Lung (tissue), 12 donors: ENCODE data around the gene CRB2. TPM values are rescaled to one million over a fixed set of nuclear protein-coding genes. Genes with fewer than 3 reads are reported as not detected.

Experiments used
- ATAC-seq: fragments of 200-7000 bp; cut with Tn5 transposase; one replicate; pipeline ENCODE4 v1.9.1; 2020; ENCODE audit warnings: moderate number of reproducible peaks; ENCODE audit not compliant: insufficient read depth, low FRiP score
- DNase-seq, 3 donors: peaks; one replicate each; pipeline ENCODE4 v3.0.0-alpha.2; 2013 to 2017
- H3K27ac ChIP-seq, 2 donors: one replicate each; pipeline ENCODE4 v1.5.1; 2013; ENCODE audit warnings: mild to moderate bottlenecking in 2 of 2, moderate library complexity in 2 of 2, control low read depth in 1 of 2, inconsistent platforms in 1 of 2, low read depth in 1 of 2, low read length in 1 of 2
- H3K27me3 ChIP-seq, 3 donors: one replicate each; pipeline ENCODE4 v1.5.1; 2013; ENCODE audit warnings: low read length in 2 of 3; ENCODE audit not compliant: control insufficient read depth in 3 of 3, insufficient read depth in 3 of 3
- H3K36me3 ChIP-seq, 4 donors: one replicate each; pipeline ENCODE4 v1.5.1; 2013; ENCODE audit warnings: low read length in 4 of 4, mild to moderate bottlenecking in 1 of 4, moderate library complexity in 1 of 4; ENCODE audit not compliant: control insufficient read depth in 4 of 4, insufficient read depth in 4 of 4
- H3K4me1 ChIP-seq, 5 donors: one replicate each; pipeline ENCODE4 v1.5.1; 2013; ENCODE audit warnings: low read length in 5 of 5, mild to moderate bottlenecking in 2 of 5, moderate library complexity in 1 of 5; ENCODE audit not compliant: control insufficient read depth in 5 of 5, insufficient read depth in 5 of 5
- H3K4me3 ChIP-seq: one replicate; pipeline ENCODE4 v1.5.1; 2013; ENCODE audit warnings: mild to moderate bottlenecking, control low read depth, moderate library complexity
- H3K9ac ChIP-seq, 2 donors: one replicate each; pipeline ENCODE4 v1.5.1; 2013; ENCODE audit warnings: low read length in 2 of 2, control low read depth in 1 of 2; ENCODE audit not compliant: insufficient read depth in 1 of 2
- H3K9me3 ChIP-seq, 4 donors: one replicate each; pipeline ENCODE4 v1.5.1; 2013; ENCODE audit warnings: low read length in 3 of 4, mild to moderate bottlenecking in 1 of 4, moderate library complexity in 1 of 4; ENCODE audit not compliant: control insufficient read depth in 4 of 4, insufficient read depth in 3 of 4
- WGBS, 2 donors: extraction: QIAGEN DNeasy Blood & Tissue Kit; methylation state at CpG; one replicate each; pipeline ENCODE4 v1.1.7; 2013; 5-methylcytosine and 5-hydroxymethylcytosine counted together
- polyA plus RNA-seq, 2 donors: library from polyadenylated mRNA; stranded (reverse); fragments of 200-250 nt; gene quantifications; one replicate each; pipeline ENCODE4 v1.2.1, GENCODE V29; 2013
- total RNA-seq, 2 donors: library from RNA; depleted of rRNA in 1 of 2; stranded (reverse); fragments of >200 nt in 1 of 2; gene quantifications; one replicate each; pipeline ENCODE4 v1.2.1, GENCODE V29; 2014 to 2021
- TF ChIP-seq, protein P1 (sequence below): IDR thresholded peaks from 2 replicates; pipeline ENCODE4 v1.5.1; 2012; ENCODE audit warnings: mild to moderate bottlenecking; ENCODE audit errors: control extremely low read depth, extremely low read depth
- donor health status: control.
- donor health status: control.
- donor health status: Bipolar disorder and iron deficiency.
- donor health status: healthy.
- donor health status: DM: yes; HTN: yes; CAD: no.

Gene CRB2
- total and polyA plus RNA-seq, 4 donors: 0.01 to 0.34 (median 0.21) TPM

DNA sequence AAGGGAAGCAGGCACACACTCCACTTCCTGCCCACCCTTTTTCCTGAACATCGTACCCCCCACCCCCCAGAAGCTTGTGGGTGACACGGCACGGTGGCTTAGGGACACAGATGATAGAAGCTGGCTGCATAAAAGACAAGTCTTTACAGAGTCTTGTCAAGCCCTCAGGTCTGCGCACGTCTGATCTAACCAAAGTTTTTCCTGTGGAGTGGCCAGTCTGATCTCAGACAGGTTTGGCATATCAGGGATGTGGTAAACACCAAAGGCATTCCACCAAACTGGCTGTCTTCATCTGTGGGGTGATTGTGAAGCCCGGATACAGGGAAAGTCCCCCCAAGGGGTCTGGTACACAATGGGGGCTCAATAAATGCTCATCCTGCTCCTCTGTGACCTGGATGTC, 50.0 kb downstream of the CRB2 start:
- Histone ChIP-seq H3K9ac (no peak overlapping the region), H3K27ac (no peak overlapping the region), H3K4me3 (no peak overlapping the region), H3K9me3 (no peaks in the 10 kb centered on the region), H3K36me3 (no peaks in the 10 kb centered on the region), H3K27me3 (no peaks in the 10 kb centered on the region), H3K4me1 (peaks cover 0 to 33% (median 12%) of the 10 kb centered on the region in 5 donors)
- ATAC-seq: no peak
- TF ChIP-seq, protein P1, sequence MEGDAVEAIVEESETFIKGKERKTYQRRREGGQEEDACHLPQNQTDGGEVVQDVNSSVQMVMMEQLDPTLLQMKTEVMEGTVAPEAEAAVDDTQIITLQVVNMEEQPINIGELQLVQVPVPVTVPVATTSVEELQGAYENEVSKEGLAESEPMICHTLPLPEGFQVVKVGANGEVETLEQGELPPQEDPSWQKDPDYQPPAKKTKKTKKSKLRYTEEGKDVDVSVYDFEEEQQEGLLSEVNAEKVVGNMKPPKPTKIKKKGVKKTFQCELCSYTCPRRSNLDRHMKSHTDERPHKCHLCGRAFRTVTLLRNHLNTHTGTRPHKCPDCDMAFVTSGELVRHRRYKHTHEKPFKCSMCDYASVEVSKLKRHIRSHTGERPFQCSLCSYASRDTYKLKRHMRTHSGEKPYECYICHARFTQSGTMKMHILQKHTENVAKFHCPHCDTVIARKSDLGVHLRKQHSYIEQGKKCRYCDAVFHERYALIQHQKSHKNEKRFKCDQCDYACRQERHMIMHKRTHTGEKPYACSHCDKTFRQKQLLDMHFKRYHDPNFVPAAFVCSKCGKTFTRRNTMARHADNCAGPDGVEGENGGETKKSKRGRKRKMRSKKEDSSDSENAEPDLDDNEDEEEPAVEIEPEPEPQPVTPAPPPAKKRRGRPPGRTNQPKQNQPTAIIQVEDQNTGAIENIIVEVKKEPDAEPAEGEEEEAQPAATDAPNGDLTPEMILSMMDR: no peak
- DNase-seq: no peak
- 72 to 76% methylated on average over 6 of the region's 6 CpGs for WGBS, 2 donors

DNA sequence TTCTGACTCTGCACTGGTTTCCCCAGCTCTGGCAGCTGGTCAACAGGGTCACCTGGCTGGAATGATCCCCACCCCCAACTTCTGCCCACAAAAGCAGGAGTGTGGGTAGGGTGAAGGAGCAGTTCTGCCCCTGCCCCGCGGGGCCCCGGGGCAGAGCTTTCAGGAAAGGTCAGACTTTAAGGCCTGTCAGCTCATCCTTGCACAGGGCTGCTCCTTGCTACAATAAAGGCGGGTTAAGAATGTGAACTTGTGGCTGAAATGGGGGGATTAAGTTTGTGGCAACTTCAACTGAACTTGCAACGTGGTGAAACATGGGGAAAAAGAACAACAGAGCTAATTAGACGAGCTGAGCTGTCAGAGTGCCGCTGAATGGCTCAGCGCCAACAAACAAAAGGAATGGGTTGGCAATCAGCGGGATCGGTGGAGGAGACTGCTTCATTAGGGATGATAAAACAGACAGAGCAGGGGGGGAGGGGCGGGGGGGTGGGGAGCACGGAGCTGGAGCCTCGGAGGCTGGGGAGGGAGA, 50.8 kb downstream of the CRB2 start:
- ATAC-seq (no peak), DNase-seq (peak; percentile 26 to 51 (median 35))
- Histone ChIP-seq H3K36me3 (no peaks in the 10 kb centered on the region), H3K27me3 (no peaks in the 10 kb centered on the region), H3K9ac (no peak overlapping the region), H3K9me3 (no peaks in the 10 kb centered on the region), H3K27ac (no peak overlapping the region), H3K4me1 (peaks cover 0 to 26% (median 11%) of the 10 kb centered on the region in 5 donors), H3K4me3 (no peak overlapping the region)
- TF ChIP-seq, protein P1: no peak
- WGBS, 2 donors: 62 to 77% methylated on average over 13 of the region's 13 CpGs

DNA sequence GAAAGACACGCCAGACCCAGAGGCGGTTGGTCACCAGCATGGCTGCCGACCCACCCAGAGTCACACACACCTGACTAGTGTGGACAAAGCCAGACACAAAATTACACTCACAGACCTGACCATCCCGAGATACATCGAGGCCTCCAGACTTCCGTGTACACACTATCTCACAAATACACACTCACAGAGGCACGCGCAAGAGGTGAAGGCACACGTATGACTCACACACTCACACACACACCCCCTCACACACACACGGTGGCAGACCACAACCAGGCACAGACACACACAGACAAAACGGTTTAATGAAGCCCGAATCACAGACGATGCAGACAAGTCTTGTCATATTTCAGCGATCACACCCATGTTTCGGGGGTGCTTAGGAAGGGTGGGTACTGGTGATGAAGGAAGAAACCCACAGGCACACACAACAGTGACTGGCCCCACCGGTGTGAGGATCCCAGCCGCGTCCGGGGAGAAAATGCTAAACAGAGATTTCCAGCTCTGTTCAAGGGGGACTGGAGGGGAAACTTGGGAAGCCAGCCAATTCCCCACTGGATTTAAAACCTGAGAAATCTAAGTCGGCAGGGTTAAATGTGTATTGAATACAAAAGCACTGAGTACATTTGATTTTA, 51.3 kb downstream of the CRB2 start:
- Histone ChIP-seq H3K27ac (no peak overlapping the region), H3K4me3 (no peak overlapping the region), H3K36me3 (no peaks in the 10 kb centered on the region), H3K27me3 (no peaks in the 10 kb centered on the region), H3K4me1 (peaks cover 0 to 20% (median 10%) of the 10 kb centered on the region in 5 donors), H3K9ac (peak overlapping the region in 1 of 2 donors; percentile 1), H3K9me3 (no peaks in the 10 kb centered on the region)
- ATAC-seq (no peak), DNase-seq (peak; percentile 27 to 55 (median 45))
- 78 to 86% methylated on average over 20 of the region's 20 CpGs for WGBS, 2 donors
- TF ChIP-seq, protein P1: no peak
